OCI-LY1 (cell line): ENCODE measurements around the gene BTBD9.

Experiments used
- H2AFZ ChIP-seq: fragments of 200-600 bp; sonication (generic), shearing (Covaris generic); 2 replicates; pipeline ENCODE4 v1.6.0; 2014; ENCODE audit warnings: antibody characterized with exemption, mild to moderate bottlenecking, low read length
- H3F3A ChIP-seq: fragments of 200-600 bp; sonication (generic), shearing (Covaris generic); 2 replicates; pipeline ENCODE4 v1.6.0; 2014; ENCODE audit warnings: mild to moderate bottlenecking, antibody characterized with exemption, low read length, moderate library complexity; ENCODE audit not compliant: insufficient read depth
- H3K27ac ChIP-seq: fragments of 200-600 bp; sonication (generic); 2 replicates; pipeline ENCODE4 v1.5.1; 2014; ENCODE audit warnings: low read length, mixed run types, mild to moderate bottlenecking, low read depth; ENCODE audit not compliant: poor library complexity, severe bottlenecking
- H3K27me3 ChIP-seq: fragments of 200-600 bp; sonication (generic); 2 replicates; pipeline ENCODE4 v1.6.0; 2014; ENCODE audit warnings: antibody characterized with exemption, mild to moderate bottlenecking, low read length, moderate library complexity; ENCODE audit not compliant: insufficient read depth
- H3K36me3 ChIP-seq: fragments of 200-600 bp; sonication (generic); 2 replicates; pipeline ENCODE4 v1.6.1; 2014; ENCODE audit warnings: mild to moderate bottlenecking, antibody characterized with exemption, low read length, moderate library complexity, mixed read lengths; ENCODE audit not compliant: insufficient read depth
- H3K4me1 ChIP-seq: fragments of 200-600 bp; sonication (generic); 2 replicates; pipeline ENCODE4 v1.5.1; 2014; ENCODE audit warnings: mild to moderate bottlenecking, low read length, moderate library complexity; ENCODE audit not compliant: insufficient read depth, severe bottlenecking
- H3K4me2 ChIP-seq: fragments of 200-600 bp; sonication (generic), shearing (Covaris generic); 2 replicates; pipeline ENCODE4 v1.6.1; 2014; ENCODE audit warnings: low read length
- H3K4me3 ChIP-seq: fragments of 200-600 bp; sonication (generic); 2 replicates; pipeline ENCODE4 v1.5.1; 2014; ENCODE audit warnings: low read length, low read depth, mild to moderate bottlenecking, mixed read lengths; ENCODE audit not compliant: poor library complexity, severe bottlenecking
- H3K79me2 ChIP-seq: fragments of 200-600 bp; shearing (Covaris generic); 2 replicates; pipeline ENCODE4 v1.6.1; 2016; ENCODE audit warnings: mixed run types, low read length, mixed read lengths; ENCODE audit not compliant: insufficient read depth
- H3K9ac ChIP-seq: fragments of 200-600 bp; sonication (generic), shearing (Covaris generic); 2 replicates; pipeline ENCODE4 v1.6.1; 2014; ENCODE audit warnings: mild to moderate bottlenecking, low read length, mixed read lengths
- H3K9me2 ChIP-seq: fragments of 200-600 bp; sonication (generic), shearing (Covaris generic); 2 replicates; pipeline ENCODE4 v1.6.1; 2014; ENCODE audit warnings: low read depth, mild to moderate bottlenecking, low read length, mixed read lengths
- H3K9me3 ChIP-seq: fragments of 200-600 bp; shearing (Covaris generic); 2 replicates; pipeline ENCODE4 v1.6.1; 2014; ENCODE audit warnings: low read length, mixed read lengths
- H4K20me1 ChIP-seq: fragments of 200-600 bp; sonication (generic), shearing (Covaris generic); 2 replicates; pipeline ENCODE4 v1.6.0; 2016; ENCODE audit warnings: mild to moderate bottlenecking, low read length; ENCODE audit not compliant: insufficient read depth
- CTCF ChIP-seq: fragments of 200-600 bp; sonication (generic), shearing (Covaris generic); IDR thresholded peaks from 2 replicates; pipeline ENCODE4 v1.5.1; 2017; ENCODE audit warnings: mild to moderate bottlenecking, antibody characterized with exemption, low read length, moderate library complexity, mixed read lengths
- EZH2 ChIP-seq: fragments of 200-600 bp; sonication (generic), shearing (Covaris generic); IDR thresholded peaks from 2 replicates; pipeline ENCODE4 v1.8.0; 2017; ENCODE audit warnings: borderline replicate concordance, mixed run types, mild to moderate bottlenecking, antibody characterized with exemption, low read length, moderate library complexity, mixed read lengths

BTBD9 gene

GRCh38 chr6:38212579-38212978 is 427.1 kb downstream of the BTBD9 start:
- Histone ChIP-seq H4K20me1 (no peaks in the 10 kb centered on the region), H3K27me3 (no peaks in the 10 kb centered on the region), H3K79me2 (no peaks in the 10 kb centered on the region), H3K27ac (no peak overlapping the region), H3K36me3 (no peaks in the 10 kb centered on the region), H3K4me2 (no peak overlapping the region), H3K4me1 (no peaks in the 10 kb centered on the region), H3K9me3 (no peaks in the 10 kb centered on the region), H3K9me2 (no peaks in the 10 kb centered on the region), H3K4me3 (no peak overlapping the region), H3K9ac (no peak overlapping the region), H3F3A (no peaks in the 10 kb centered on the region), H2AFZ (no peak overlapping the region)
- TF ChIP-seq CTCF = no peak
- no peak for TF ChIP-seq EZH2

- Histone ChIP-seq H3K36me3 (no peaks in the 10 kb centered on the region), H3K4me3 (no peak overlapping the region), H3K9ac (no peak overlapping the region), H4K20me1 (no peaks in the 10 kb centered on the region), H3K27ac (no peak overlapping the region), H3K9me3 (no peaks in the 10 kb centered on the region), H2AFZ (no peak overlapping the region), H3F3A (no peaks in the 10 kb centered on the region), H3K4me1 (no peaks in the 10 kb centered on the region), H3K79me2 (no peaks in the 10 kb centered on the region), H3K4me2 (no peak overlapping the region), H3K27me3 (no peaks in the 10 kb centered on the region), H3K9me2 (no peaks in the 10 kb centered on the region)
- TF ChIP-seq EZH2 (no peak), CTCF (no peak)
Measured at GRCh38 chr6:38212116-38212515, 427.6 kb downstream of the BTBD9 start.

- H2AFZ ChIP-seq = no peak overlapping the region
Measured at GRCh38 chr6:38209371-38210260, 430.1 kb downstream of the BTBD9 start.

More at GRCh38 chr6:38209371-38210260, 430.1 kb downstream of the BTBD9 start:
- Histone ChIP-seq H3K27me3 (no peaks in the 10 kb centered on the region), H4K20me1 (no peaks in the 10 kb centered on the region), H3K9ac (no peak overlapping the region), H3K9me2 (no peaks in the 10 kb centered on the region), H3K4me2 (no peak overlapping the region), H3K4me3 (no peak overlapping the region), H3K9me3 (no peaks in the 10 kb centered on the region), H3F3A (no peaks in the 10 kb centered on the region), H3K36me3 (no peaks in the 10 kb centered on the region), H3K27ac (no peak overlapping the region), H3K79me2 (no peaks in the 10 kb centered on the region), H3K4me1 (no peaks in the 10 kb centered on the region)
- TF ChIP-seq EZH2 = no peak
- no peak for TF ChIP-seq CTCF
